GM18520 (cell line): ENCODE results near the gene CHST10.
"Not testable (repeated sequence)": the region's sequence is repeated elsewhere in the genome, so short reads cannot be mapped to it uniquely, and the experiment has no call there.

Experiments used
- ATAC-seq: cut with Tn5 transposase; IDR thresholded peaks from one replicate; pipeline ENCODE4 v1.9.1; 2021; ENCODE audit not compliant: unreplicated experiment

The CHST10 gene

DNA sequence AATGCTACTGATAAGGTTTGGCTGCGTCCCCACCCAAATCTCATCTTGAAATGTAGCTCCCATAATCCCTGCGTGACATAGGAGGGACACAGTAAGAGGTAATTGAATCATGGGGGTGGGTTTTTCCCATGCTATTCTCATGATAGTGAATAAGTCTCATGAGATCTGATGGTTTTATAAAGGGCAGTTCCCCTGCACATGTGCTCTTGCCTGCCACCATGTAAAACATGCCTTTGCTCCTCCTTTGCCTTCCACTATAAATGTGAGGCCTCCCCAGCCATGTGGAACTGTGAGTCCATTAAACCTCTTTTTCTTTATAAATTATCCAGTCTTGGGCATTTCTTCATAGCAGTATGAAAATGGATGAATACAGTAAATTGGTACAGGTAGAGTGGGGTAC lies 75.0 kb downstream of the CHST10 start:
- not testable (repeated sequence) for ATAC-seq
